Measurements from ENCODE around the gene ZNF552. TPM values are rescaled to one million over a fixed set of nuclear protein-coding genes. Genes with fewer than 3 reads are reported as not detected.

Gene ZNF552
- total RNA-seq, 1 experiment from 2014 or later = 9.2 TPM

DNA sequence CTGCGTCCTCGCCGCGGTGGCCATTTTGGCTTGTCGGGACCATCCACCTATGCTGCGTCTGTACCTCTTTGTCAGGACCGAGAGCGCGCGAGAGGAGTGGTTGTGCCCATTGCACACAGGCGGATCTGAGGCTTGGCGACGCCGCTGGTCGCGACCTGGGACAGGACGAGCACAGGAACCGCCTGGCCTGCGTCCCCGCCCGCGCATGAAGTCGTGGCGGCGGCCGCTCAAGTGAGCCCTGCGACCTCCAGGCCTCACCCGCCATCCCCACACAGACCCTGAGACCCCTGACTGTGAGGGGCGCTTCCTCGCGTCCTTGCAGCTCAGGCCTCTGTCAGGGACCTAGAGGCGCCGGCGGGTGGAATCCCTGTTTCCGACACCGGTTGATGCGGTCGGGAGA lies 28.4 kb downstream of the ZNF552 start:
- peaks cover 16 to 34% (median 27%) of the 10 kb centered on the region in 3 experiments; a peak in 6 of 7 replicates for H3K36me3 Mint-ChIP-seq (ENCODE audit: insufficient read depth in 1 of 3, low read depth in 3 of 3)

More for the DNA sequence above, 28.4 kb downstream of the ZNF552 start:
- TF ChIP-seq, protein P1, sequence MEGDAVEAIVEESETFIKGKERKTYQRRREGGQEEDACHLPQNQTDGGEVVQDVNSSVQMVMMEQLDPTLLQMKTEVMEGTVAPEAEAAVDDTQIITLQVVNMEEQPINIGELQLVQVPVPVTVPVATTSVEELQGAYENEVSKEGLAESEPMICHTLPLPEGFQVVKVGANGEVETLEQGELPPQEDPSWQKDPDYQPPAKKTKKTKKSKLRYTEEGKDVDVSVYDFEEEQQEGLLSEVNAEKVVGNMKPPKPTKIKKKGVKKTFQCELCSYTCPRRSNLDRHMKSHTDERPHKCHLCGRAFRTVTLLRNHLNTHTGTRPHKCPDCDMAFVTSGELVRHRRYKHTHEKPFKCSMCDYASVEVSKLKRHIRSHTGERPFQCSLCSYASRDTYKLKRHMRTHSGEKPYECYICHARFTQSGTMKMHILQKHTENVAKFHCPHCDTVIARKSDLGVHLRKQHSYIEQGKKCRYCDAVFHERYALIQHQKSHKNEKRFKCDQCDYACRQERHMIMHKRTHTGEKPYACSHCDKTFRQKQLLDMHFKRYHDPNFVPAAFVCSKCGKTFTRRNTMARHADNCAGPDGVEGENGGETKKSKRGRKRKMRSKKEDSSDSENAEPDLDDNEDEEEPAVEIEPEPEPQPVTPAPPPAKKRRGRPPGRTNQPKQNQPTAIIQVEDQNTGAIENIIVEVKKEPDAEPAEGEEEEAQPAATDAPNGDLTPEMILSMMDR (conservative IDR thresholded peaks at IDR 0.05) = no peak
- Histone ChIP-seq H2BK120ac (ENCODE audit: low read depth, low read length, poor library complexity, severe bottlenecking) (no peak overlapping the region), H2BK5ac (ENCODE audit: insufficient read length, low read length) (no peak overlapping the region), H2BK15ac (ENCODE audit: low read depth, low read length) (no peak overlapping the region), H3K27ac (ENCODE audit: insufficient read length, low read depth, low read length) (no peak overlapping the region), H3K23me2 (ENCODE audit: insufficient read length, low read depth, low read length, poor library complexity, severe bottlenecking) (no peaks in the 10 kb centered on the region), H4K5ac (ENCODE audit: insufficient read length, low read depth, low read length) (no peak overlapping the region), H3K79me2 (ENCODE audit: insufficient read depth, low read length) (no peaks in the 10 kb centered on the region; the same call in 1 of the 2 replicates), H2BK12ac (ENCODE audit: insufficient read length, low read depth, low read length) (no peak overlapping the region), H3K9me3 (ENCODE audit: control insufficient read depth, low read depth, low read length) (no peaks in the 10 kb centered on the region), H4K8ac (replicated peaks; ENCODE audit: insufficient read length, low read depth, low read length) (no peak overlapping the region), H3K56ac (ENCODE audit: insufficient read length, low read depth, low read length) (no peak overlapping the region), H3K9ac (ENCODE audit: extremely low read depth, insufficient read length, low read length) (no peak overlapping the region), H2AK5ac (ENCODE audit: insufficient read length, low read length) (no peak overlapping the region), H4K91ac (ENCODE audit: insufficient read length, low read depth, low read length) (no peak overlapping the region), H3K18ac (ENCODE audit: insufficient read length, low read depth, low read length) (no peak overlapping the region), H3K23ac (ENCODE audit: insufficient read length, low read depth, low read length) (no peak overlapping the region), H3K14ac (ENCODE audit: insufficient read depth, low read length) (no peak overlapping the region), H3K79me1 (ENCODE audit: insufficient read depth, low read depth, low read length, poor library complexity, severe bottlenecking) (no peaks in the 10 kb centered on the region), H3T11ph (ENCODE audit: low read length) (no peak overlapping the region), H3K4me2 (ENCODE audit: insufficient read depth, insufficient read length, low read length) (no peak overlapping the region), H3K4ac (ENCODE audit: low read depth, low read length) (no peak overlapping the region), H3K27me3 (ENCODE audit: insufficient read depth, low read length) (no peaks in the 10 kb centered on the region; the same call in 1 of the 2 replicates), H3K4me1 (ENCODE audit: insufficient read depth, low read length) (no peaks in the 10 kb centered on the region; the same call in 1 of the 2 replicates), H2AFZ (ENCODE audit: low read length) (no peak overlapping the region), H4K20me1 (ENCODE audit: control insufficient read depth, insufficient read depth, insufficient read length) (no peaks in the 10 kb centered on the region), H2BK20ac (ENCODE audit: low read depth, low read length, poor library complexity, severe bottlenecking) (no peak overlapping the region)
- DNase-seq = no peak
- peaks cover 5 to 12% of the 10 kb centered on the region in 2 experiments for H3K4me1 Mint-ChIP-seq
- peaks cover 2% of the 10 kb centered on the region for H3K27me3 Mint-ChIP-seq (ENCODE audit: low read depth)
- WGBS (ENCODE audit: extremely low coverage, insufficient read length, low lambda C conversion rate) = no CpG with 5 or more reads among the region's 38 CpGs
- no peak overlapping the region for H3K4me3 Mint-ChIP-seq
- H3K9me3 Mint-ChIP-seq = no peaks in the 10 kb centered on the region
- H3K27ac Mint-ChIP-seq = peak overlapping the region; percentile 45 to 72 (median 46); a peak in 2 of 7 replicates

Data from H9 (cell line).